Measurements from ENCODE around the gene TRIM64.
"Not testable (repeated sequence)": the region's sequence is repeated elsewhere in the genome, so short reads cannot be mapped to it uniquely, and the experiment has no call there.

Gene TRIM64, protein sequence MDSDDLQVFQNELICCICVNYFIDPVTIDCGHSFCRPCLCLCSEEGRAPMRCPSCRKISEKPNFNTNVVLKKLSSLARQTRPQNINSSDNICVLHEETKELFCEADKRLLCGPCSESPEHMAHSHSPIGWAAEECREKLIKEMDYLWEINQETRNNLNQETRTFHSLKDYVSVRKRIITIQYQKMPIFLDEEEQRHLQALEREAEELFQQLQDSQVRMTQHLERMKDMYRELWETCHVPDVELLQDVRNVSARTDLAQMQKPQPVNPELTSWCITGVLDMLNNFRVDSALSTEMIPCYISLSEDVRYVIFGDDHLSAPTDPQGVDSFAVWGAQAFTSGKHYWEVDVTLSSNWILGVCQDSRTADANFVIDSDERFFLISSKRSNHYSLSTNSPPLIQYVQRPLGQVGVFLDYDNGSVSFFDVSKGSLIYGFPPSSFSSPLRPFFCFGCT

DNA sequence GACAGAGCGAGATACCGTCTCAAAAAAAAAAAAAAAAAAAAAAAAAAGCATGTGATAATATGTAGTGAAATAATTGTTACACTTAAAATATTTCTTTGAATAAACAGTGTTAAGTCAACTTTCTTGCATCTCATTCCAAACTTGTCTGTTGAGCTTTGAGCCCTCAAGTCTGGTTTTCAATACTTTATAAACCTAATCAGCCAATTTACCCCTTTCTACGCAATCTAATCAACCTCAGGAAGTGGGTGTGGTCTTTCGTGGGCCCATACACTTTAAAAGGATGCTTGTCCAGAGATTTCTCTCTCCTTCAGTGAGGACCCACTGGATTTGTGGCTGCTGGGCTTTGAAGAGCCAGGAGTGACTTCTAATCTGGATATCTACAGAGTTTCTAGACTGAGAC, at the start of gene TRIM64:
Gene TRIM64, plus strand, starts transcription at position 301 of the 400 bp plus-strand sequence. CDS start 2,467 bp downstream, outside the sequence.
- DNase-seq, result not testable (repeated sequence)

DNA sequence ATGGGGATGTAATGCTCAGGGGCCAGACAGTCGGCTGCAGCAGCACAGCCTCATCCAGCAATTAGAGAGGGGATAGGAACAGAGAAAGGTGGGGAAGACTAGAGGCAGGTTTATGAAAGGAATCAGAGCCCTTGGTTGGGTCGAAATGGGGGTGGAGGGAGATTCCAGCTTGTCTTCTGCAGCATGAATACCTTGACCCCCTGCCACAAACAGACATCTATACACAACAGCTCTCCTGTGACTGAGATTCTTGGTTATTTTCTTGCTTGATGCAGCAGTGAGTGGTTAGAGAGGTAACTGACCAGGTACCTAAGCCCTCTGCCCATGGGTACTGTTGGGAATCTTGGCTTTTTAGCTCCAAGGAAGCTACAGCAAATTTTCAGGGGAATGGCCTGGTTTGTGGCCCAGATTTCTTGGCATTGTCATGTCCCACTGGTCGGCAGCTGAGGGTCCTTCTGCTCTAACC, 43.6 kb upstream of the TRIM64 start, which contains the start of gene TRIM49D1:
Gene TRIM49D1, minus strand, starts transcription at position 51 of the 466 bp plus-strand sequence. CDS start 4,535 bp downstream, outside the sequence.
- no peak for DNase-seq

DNA sequence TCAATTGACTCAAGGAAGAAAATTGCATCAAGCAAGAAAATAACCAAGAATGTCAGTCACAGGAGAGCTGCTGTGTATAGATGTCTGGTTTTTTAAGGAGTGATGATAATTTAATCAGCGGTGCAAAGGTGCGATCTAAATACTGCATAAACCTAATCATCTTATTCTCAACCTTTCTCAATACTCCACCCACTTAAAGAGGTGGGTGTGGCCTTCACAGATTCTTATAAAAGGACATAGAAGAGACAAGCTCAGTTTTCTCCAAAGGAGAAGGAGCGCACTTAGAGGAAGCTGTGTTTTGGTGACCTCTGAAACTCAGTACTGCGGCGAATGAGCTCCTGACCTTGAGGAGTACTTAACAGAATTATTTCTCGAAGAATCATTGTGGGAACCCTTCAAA, 42.1 kb upstream of the TRIM64 start, which contains the start of gene TRIM49D2:
Gene TRIM49D2, plus strand, starts transcription at position 301 of the 400 bp plus-strand sequence. CDS start 2,698 bp downstream, outside the sequence.
- DNase-seq, result not testable (repeated sequence)

DNA sequence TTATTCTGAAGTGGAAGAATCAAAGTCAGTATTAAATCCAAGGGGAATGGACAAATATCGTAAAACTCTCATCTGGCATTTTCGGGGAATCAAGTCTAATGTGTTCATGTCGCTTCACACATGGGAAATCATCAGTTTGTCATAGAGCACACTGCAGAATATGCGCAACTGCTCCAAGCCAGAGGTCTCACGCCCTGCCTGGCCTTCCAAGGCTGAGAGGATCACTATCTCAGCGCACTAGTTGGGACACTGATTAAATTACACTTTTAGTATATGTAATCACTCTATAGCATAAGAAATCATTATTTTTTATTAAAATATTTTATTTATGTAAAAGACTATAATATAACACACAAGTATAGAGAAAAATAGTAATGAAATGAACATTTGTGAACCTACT, 5.0 kb upstream of the TRIM64 start:
- DNase-seq, result not testable (repeated sequence)
